Thyroid gland (tissue), 4 donors: ENCODE data around the gene SH3TC1. TPM values are rescaled to one million over a fixed set of nuclear protein-coding genes. Genes with fewer than 3 reads are reported as not detected.

Source experiments
- DNase-seq, 2 donors: peaks; one replicate each; pipeline ENCODE4 v3.0.0-alpha.2; 2019
- H3K27ac ChIP-seq, 3 donors: fragments of 200-600 bp; sonication (generic); 1 replicate in 2 of 3; 2 replicates in 1 of 3; pipeline ENCODE4 v1.5.1; 2016 to 2019; ENCODE audit warnings: mild to moderate bottlenecking in 1 of 3, moderate library complexity in 1 of 3
- H3K27me3 ChIP-seq: fragments of 200-600 bp; sonication (generic); one replicate; pipeline ENCODE4 v1.5.1; 2019
- H3K36me3 ChIP-seq, 2 donors: fragments of 200-600 bp; sonication (generic); one replicate each; pipeline ENCODE4 v1.5.1; 2016 to 2019
- H3K4me1 ChIP-seq, 2 donors: fragments of 200-600 bp; sonication (generic); one replicate each; pipeline ENCODE4 v1.5.1; 2017 to 2019
- H3K4me3 ChIP-seq, 3 donors: fragments of 200-600 bp; sonication (generic); replicated peaks in 1 of 3; 1 replicate in 2 of 3; 2 replicates in 1 of 3; pipeline ENCODE4 v1.5.1; 2016; ENCODE audit warnings: mild to moderate bottlenecking in 1 of 3
- H3K9me3 ChIP-seq: fragments of 200-600 bp; sonication (generic); one replicate; pipeline ENCODE4 v1.5.1; 2017
- CTCF ChIP-seq, 6 experiments: fragments of 200-600 bp in 3 of 6; fragments of 450-650 bp in 3 of 6; sonication (generic) in 3 of 6; IDR thresholded peaks; one replicate each; pipeline ENCODE4 v1.5.1; 2016 to 2019; ENCODE audit warnings: antibody characterized with exemption in 6 of 6, mild to moderate bottlenecking in 2 of 6, inconsistent platforms in 1 of 6, moderate library complexity in 1 of 6
- POLR2A ChIP-seq, 2 donors: fragments of 450-650 bp; IDR thresholded peaks; one replicate each; pipeline ENCODE4 v1.6.1; 2017; ENCODE audit warnings: antibody characterized with exemption in 2 of 2, mild to moderate bottlenecking in 2 of 2, moderate library complexity in 1 of 2
- WGBS, 2 donors: methylation state at CpG; one replicate each; pipeline ENCODE4 v1.1.5; 2017; 5-methylcytosine and 5-hydroxymethylcytosine counted together
- intact Hi-C: fragments of 100-400 bp; cut with DNase I; formaldehyde crosslinking; loops from one replicate; pipeline ENCODE4 v1.15.1; 2023
- total RNA-seq, 4 donors: library from RNA; depleted of rRNA; stranded (reverse); fragments of >200 nt; gene quantifications; one replicate each; pipeline ENCODE4 v1.2.3, GENCODE V29; 2016

The SH3TC1 gene
- total RNA-seq, 4 donors from 2014 or later = 13.5 to 29.5 (median 16.4) TPM

- Histone ChIP-seq H3K9me3 (no peaks in the 10 kb centered on the region), H3K27me3 (no peaks in the 10 kb centered on the region), H3K27ac (no peak overlapping the region), H3K36me3 (no peaks in the 10 kb centered on the region), H3K4me1 (peaks cover 11 to 23% of the 10 kb centered on the region in 2 donors), H3K4me3 (no peak overlapping the region)
- no peak for TF ChIP-seq CTCF (IDR thresholded peaks at IDR 0.05)
- no peak for TF ChIP-seq POLR2A (IDR thresholded peaks at IDR 0.05)
- intact Hi-C loops = no loop called here
- DNase-seq = no peak
- WGBS, 2 donors = 89 to 93% methylated on average over 14 to 15 of the region's 15 CpGs
These were observed 81.9 kb downstream of the SH3TC1 start for GRCh38 chr4:8280876-8281440.

GRCh38 chr4:8281519-8282133 is 82.5 kb downstream of the SH3TC1 start:
- Histone ChIP-seq H3K27ac (no peak overlapping the region), H3K9me3 (no peaks in the 10 kb centered on the region), H3K36me3 (no peaks in the 10 kb centered on the region), H3K4me3 (no peak overlapping the region), H3K4me1 (peaks cover 5 to 16% of the 10 kb centered on the region in 2 donors), H3K27me3 (no peaks in the 10 kb centered on the region)
- DNase-seq = peak in 1 of 2 donors; percentile 29
- WGBS, 2 donors = 50 to 81% methylated on average over 9 to 18 of the region's 19 CpGs
- intact Hi-C loops = no loop called here
- TF ChIP-seq POLR2A (IDR thresholded peaks at IDR 0.05) (no peak), CTCF (IDR thresholded peaks at IDR 0.05) (no peak)

- TF ChIP-seq CTCF (IDR thresholded peaks at IDR 0.05) = no peak
- TF ChIP-seq POLR2A (IDR thresholded peaks at IDR 0.05) = no peak
- no peak overlapping the region for H3K4me3 ChIP-seq
- intact Hi-C loops = no loop called here
- no peak overlapping the region for H3K27ac ChIP-seq
- H3K9me3 ChIP-seq = no peaks in the 10 kb centered on the region
- no peaks in the 10 kb centered on the region for H3K36me3 ChIP-seq
- WGBS, 2 donors = 93 to 100% methylated on average over 1 to 8 of the region's 14 CpGs
- no peaks in the 10 kb centered on the region for H3K27me3 ChIP-seq
- no peak for DNase-seq
- peaks cover 0 to 10% of the 10 kb centered on the region in 2 donors for H3K4me1 ChIP-seq
These were observed 83.1 kb downstream of the SH3TC1 start for GRCh38 chr4:8282134-8282641.

- intact Hi-C loops = no loop called here
- Histone ChIP-seq H3K36me3 (no peaks in the 10 kb centered on the region), H3K27ac (no peak overlapping the region), H3K27me3 (no peaks in the 10 kb centered on the region), H3K4me1 (peaks cover 0 to 7% of the 10 kb centered on the region in 2 donors), H3K9me3 (no peaks in the 10 kb centered on the region), H3K4me3 (no peak overlapping the region)
- no peak for DNase-seq
- no peak for TF ChIP-seq CTCF (IDR thresholded peaks at IDR 0.05)
- no peak for TF ChIP-seq POLR2A (IDR thresholded peaks at IDR 0.05)
- 92% methylated on average over 14 of the region's 14 CpGs for WGBS, 2 donors
These were observed 83.7 kb downstream of the SH3TC1 start for GRCh38 chr4:8282742-8283141.

GRCh38 chr4:8283161-8283560 is 84.1 kb downstream of the SH3TC1 start:
- TF ChIP-seq CTCF (IDR thresholded peaks at IDR 0.05) (no peak), POLR2A (IDR thresholded peaks at IDR 0.05) (no peak)
- intact Hi-C loops = no loop called here
- Histone ChIP-seq H3K4me3 (no peak overlapping the region), H3K27ac (no peak overlapping the region), H3K27me3 (no peaks in the 10 kb centered on the region), H3K9me3 (no peaks in the 10 kb centered on the region), H3K36me3 (no peaks in the 10 kb centered on the region), H3K4me1 (peaks cover 0 to 6% of the 10 kb centered on the region in 2 donors)
- WGBS, 2 donors = 85 to 88% methylated on average over 10 of the region's 10 CpGs
- DNase-seq = no peak
